Astrocyte (in vitro differentiated cells and primary cell): ENCODE measurements around the gene KIF4B. TPM values are rescaled to one million over a fixed set of nuclear protein-coding genes. Genes with fewer than 3 reads are reported as not detected.
A peak's percentile ranks its signal among the peaks of the same experiment; 100 is the strongest.

ENCODE experiments used
- DNase-seq: peaks from one replicate; pipeline ENCODE4 v3.0.0-alpha.2; 2010; ENCODE audit warnings: low read depth
- FAIRE-seq: peaks from 2 replicates; lab custom pipeline; 2011; peaks lifted over from hg19 to GRCh38; lab: Jason Lieb, UNC
- H2AFZ ChIP-seq: 2 replicates; pipeline ENCODE4 v1.6.0; 2012; ENCODE audit warnings: low read depth, low read length, inconsistent platforms
- H3K27ac ChIP-seq: 2 replicates; pipeline ENCODE4 v1.5.1; 2011; ENCODE audit warnings: low read depth, low read length, inconsistent platforms
- H3K27me3 ChIP-seq: 2 replicates; pipeline ENCODE4 v1.6.0; 2011; ENCODE audit warnings: low read length, inconsistent platforms; ENCODE audit not compliant: insufficient read depth
- H3K36me3 ChIP-seq: 2 replicates; pipeline ENCODE4 v1.5.1; 2011; ENCODE audit warnings: low read length, inconsistent platforms; ENCODE audit not compliant: insufficient read depth
- H3K4me1 ChIP-seq: 2 replicates; pipeline ENCODE4 v1.5.1; 2011; ENCODE audit warnings: low read length, inconsistent platforms; ENCODE audit not compliant: insufficient read depth
- H3K4me2 ChIP-seq: 2 replicates; pipeline ENCODE4 v1.6.0; 2012; ENCODE audit warnings: low read length, inconsistent platforms
- H3K4me3 ChIP-seq: 2 replicates; pipeline ENCODE4 v1.5.1; 2011; ENCODE audit warnings: low read depth, mild to moderate bottlenecking, low read length, inconsistent platforms; ENCODE audit not compliant: insufficient read depth
- H3K79me2 ChIP-seq: 2 replicates; pipeline ENCODE4 v1.6.0; 2012; ENCODE audit warnings: mild to moderate bottlenecking, low read length, inconsistent platforms; ENCODE audit not compliant: insufficient read depth
- H3K9ac ChIP-seq: 2 replicates; pipeline ENCODE4 v1.6.0; 2012; ENCODE audit warnings: mild to moderate bottlenecking, low read length, inconsistent platforms
- H3K9me3 ChIP-seq: 2 replicates; pipeline ENCODE4 v1.5.1; 2012; ENCODE audit warnings: low read depth, mild to moderate bottlenecking, low read length, inconsistent platforms; ENCODE audit not compliant: insufficient read depth
- H4K20me1 ChIP-seq: 2 replicates; pipeline ENCODE4 v1.6.0; 2012; ENCODE audit warnings: low read length, inconsistent platforms; ENCODE audit not compliant: insufficient read depth
- H3K27ac Mint-ChIP-seq: one replicate; pipeline ENCODE4 v1.8.0; 2021; ENCODE audit warnings: mild to moderate bottlenecking, mixed read lengths; ENCODE audit not compliant: unreplicated experiment
- H3K27me3 Mint-ChIP-seq: one replicate; pipeline ENCODE4 v1.8.0; 2021; ENCODE audit warnings: low read depth, mixed read lengths; ENCODE audit not compliant: unreplicated experiment
- H3K36me3 Mint-ChIP-seq: one replicate; pipeline ENCODE4 v1.8.0; 2021; ENCODE audit warnings: low read depth, mixed read lengths; ENCODE audit not compliant: unreplicated experiment
- H3K4me1 Mint-ChIP-seq: one replicate; pipeline ENCODE4 v1.8.0; 2021; ENCODE audit warnings: low read depth, mixed read lengths; ENCODE audit not compliant: unreplicated experiment
- H3K4me3 Mint-ChIP-seq: one replicate; pipeline ENCODE4 v1.8.0; 2021; ENCODE audit warnings: mild to moderate bottlenecking, moderate library complexity, mixed read lengths; ENCODE audit not compliant: unreplicated experiment
- H3K9me3 Mint-ChIP-seq: one replicate; pipeline ENCODE4 v1.8.0; 2021; ENCODE audit warnings: mild to moderate bottlenecking, mixed read lengths; ENCODE audit not compliant: unreplicated experiment
- EZH2 ChIP-seq: IDR thresholded peaks from 2 replicates; pipeline ENCODE4 v1.6.1; 2012; ENCODE audit warnings: mild to moderate bottlenecking, low read length, inconsistent platforms; ENCODE audit not compliant: insufficient read depth
- total RNA-seq: library from RNA; stranded (reverse); gene quantifications from 2 replicates; pipeline ENCODE4 v1.2.1, GENCODE V29; 2021
- TF ChIP-seq, protein P1 (sequence below): IDR thresholded peaks from 2 replicates; pipeline ENCODE4 v1.5.1; 2011; ENCODE audit warnings: low read depth, mild to moderate bottlenecking, inconsistent platforms, low read length, moderate library complexity; ENCODE audit not compliant: insufficient read depth

KIF4B gene
- total RNA-seq, 1 donor from 2014 or later: not detected

DNA sequence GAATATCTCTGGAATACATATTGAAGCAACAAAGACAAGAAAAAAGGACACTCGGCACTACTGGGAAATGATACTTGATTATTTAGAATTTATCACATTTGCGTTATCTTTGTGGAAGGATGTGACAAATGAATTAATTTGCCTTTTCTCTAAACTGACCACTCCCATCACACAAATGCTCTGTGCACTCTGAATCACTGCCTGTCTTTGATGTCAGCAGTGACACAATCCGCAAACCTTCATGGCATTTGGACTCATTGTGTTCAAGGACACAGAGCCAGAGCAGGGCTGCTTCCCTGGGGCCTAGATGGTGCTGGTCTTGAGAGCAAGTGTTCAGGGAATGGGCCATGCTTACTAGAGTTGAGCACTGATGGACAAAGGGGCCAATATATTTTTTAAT, 4.9 kb upstream of the KIF4B start:
- H3K36me3 Mint-ChIP-seq: no peaks in the 10 kb centered on the region
- no peaks in the 10 kb centered on the region for H3K27me3 Mint-ChIP-seq
- Histone ChIP-seq H3K36me3 (no peaks in the 10 kb centered on the region), H3K4me2 (no peak overlapping the region), H3K4me1 (no peaks in the 10 kb centered on the region), H3K27me3 (no peaks in the 10 kb centered on the region), H3K9me3 (no peaks in the 10 kb centered on the region), H3K79me2 (no peaks in the 10 kb centered on the region), H2AFZ (no peak overlapping the region), H3K27ac (no peak overlapping the region), H4K20me1 (no peaks in the 10 kb centered on the region), H3K9ac (no peak overlapping the region), H3K4me3 (no peak overlapping the region)
- TF ChIP-seq EZH2: no peak
- TF ChIP-seq, protein P1, sequence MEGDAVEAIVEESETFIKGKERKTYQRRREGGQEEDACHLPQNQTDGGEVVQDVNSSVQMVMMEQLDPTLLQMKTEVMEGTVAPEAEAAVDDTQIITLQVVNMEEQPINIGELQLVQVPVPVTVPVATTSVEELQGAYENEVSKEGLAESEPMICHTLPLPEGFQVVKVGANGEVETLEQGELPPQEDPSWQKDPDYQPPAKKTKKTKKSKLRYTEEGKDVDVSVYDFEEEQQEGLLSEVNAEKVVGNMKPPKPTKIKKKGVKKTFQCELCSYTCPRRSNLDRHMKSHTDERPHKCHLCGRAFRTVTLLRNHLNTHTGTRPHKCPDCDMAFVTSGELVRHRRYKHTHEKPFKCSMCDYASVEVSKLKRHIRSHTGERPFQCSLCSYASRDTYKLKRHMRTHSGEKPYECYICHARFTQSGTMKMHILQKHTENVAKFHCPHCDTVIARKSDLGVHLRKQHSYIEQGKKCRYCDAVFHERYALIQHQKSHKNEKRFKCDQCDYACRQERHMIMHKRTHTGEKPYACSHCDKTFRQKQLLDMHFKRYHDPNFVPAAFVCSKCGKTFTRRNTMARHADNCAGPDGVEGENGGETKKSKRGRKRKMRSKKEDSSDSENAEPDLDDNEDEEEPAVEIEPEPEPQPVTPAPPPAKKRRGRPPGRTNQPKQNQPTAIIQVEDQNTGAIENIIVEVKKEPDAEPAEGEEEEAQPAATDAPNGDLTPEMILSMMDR: no peak
- no peaks in the 10 kb centered on the region for H3K9me3 Mint-ChIP-seq
- DNase-seq (peak; percentile 14), FAIRE-seq (no peak)
- H3K4me1 Mint-ChIP-seq: no peaks in the 10 kb centered on the region
- no peak overlapping the region for H3K4me3 Mint-ChIP-seq
- H3K27ac Mint-ChIP-seq: no peak overlapping the region

DNA sequence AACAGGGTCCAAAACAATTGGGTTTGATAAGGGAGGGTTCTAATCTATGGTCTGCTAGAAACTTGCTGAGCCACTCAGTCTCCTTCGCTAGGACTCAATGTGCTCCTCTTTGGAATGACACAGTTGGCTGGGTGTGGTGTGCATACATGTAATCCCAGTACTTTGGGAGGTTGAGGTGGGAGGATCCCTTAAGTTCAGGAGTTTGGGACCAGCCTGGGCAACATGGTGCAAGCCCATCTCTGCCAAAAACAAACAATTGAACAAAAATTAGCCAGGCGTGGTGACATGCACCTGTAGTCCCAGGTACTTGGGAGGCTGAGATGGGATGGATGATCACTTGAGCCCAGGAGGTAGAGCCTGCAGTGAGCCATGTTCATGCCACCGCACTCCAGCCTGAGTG, 2.7 kb upstream of the KIF4B start:
- no peak overlapping the region for H3K27ac Mint-ChIP-seq
- Histone ChIP-seq H3K4me1 (no peaks in the 10 kb centered on the region), H3K79me2 (no peaks in the 10 kb centered on the region), H3K27me3 (no peaks in the 10 kb centered on the region), H3K9me3 (no peaks in the 10 kb centered on the region), H3K4me2 (no peak overlapping the region), H3K27ac (no peak overlapping the region), H3K4me3 (no peak overlapping the region), H4K20me1 (no peaks in the 10 kb centered on the region), H2AFZ (no peak overlapping the region), H3K36me3 (no peaks in the 10 kb centered on the region), H3K9ac (no peak overlapping the region)
- no peaks in the 10 kb centered on the region for H3K36me3 Mint-ChIP-seq
- FAIRE-seq (no peak), DNase-seq (no peak)
- peaks cover 7% of the 10 kb centered on the region for H3K27me3 Mint-ChIP-seq
- H3K4me3 Mint-ChIP-seq: no peak overlapping the region
- H3K4me1 Mint-ChIP-seq: no peaks in the 10 kb centered on the region
- TF ChIP-seq EZH2: no peak
- TF ChIP-seq, protein P1: no peak
- H3K9me3 Mint-ChIP-seq: peaks cover 13% of the 10 kb centered on the region

DNA sequence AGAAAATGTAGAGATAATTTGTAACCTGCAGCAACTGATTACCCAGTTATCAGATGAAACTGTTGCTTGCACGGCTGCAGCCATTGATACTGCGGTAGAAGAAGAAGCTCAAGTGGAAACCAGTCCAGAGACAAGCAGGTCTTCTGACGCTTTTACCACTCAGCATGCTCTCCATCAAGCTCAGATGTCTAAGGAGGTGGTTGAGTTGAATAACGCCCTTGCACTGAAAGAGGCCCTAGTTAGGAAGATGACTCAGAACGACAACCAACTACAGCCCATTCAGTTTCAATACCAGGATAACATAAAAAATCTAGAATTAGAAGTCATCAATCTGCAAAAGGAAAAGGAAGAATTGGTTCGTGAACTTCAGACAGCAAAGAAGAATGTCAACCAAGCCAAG, 1.7 kb downstream of the KIF4B start:
- Histone ChIP-seq H3K9me3 (no peaks in the 10 kb centered on the region), H3K27me3 (no peaks in the 10 kb centered on the region), H3K36me3 (no peaks in the 10 kb centered on the region), H3K79me2 (no peaks in the 10 kb centered on the region), H3K4me1 (no peaks in the 10 kb centered on the region), H3K4me3 (no peak overlapping the region), H4K20me1 (no peaks in the 10 kb centered on the region), H3K9ac (no peak overlapping the region), H2AFZ (no peak overlapping the region), H3K4me2 (no peak overlapping the region), H3K27ac (no peak overlapping the region)
- Mint-ChIP-seq H3K27ac (no peak overlapping the region), H3K27me3 (peaks cover 7% of the 10 kb centered on the region), H3K4me1 (no peaks in the 10 kb centered on the region), H3K36me3 (no peaks in the 10 kb centered on the region), H3K4me3 (no peak overlapping the region), H3K9me3 (peaks cover 16% of the 10 kb centered on the region)
- no peak for DNase-seq
- FAIRE-seq: no peak
- TF ChIP-seq, protein P1: no peak
- TF ChIP-seq EZH2: no peak
